ENCODE results near the gene PTCSC3.

The PTCSC3 gene

GRCh38 chr14:36086629-36087395 is 89.7 kb downstream of the PTCSC3 start:
- no peak for TF ChIP-seq FOXP2 (optimal IDR thresholded peaks at IDR 0.05; ENCODE audit: borderline replicate concordance, extremely low read depth, extremely low read length, insufficient read depth)
- no peak for TF ChIP-seq REST (IDR thresholded peaks at IDR 0.05; ENCODE audit: insufficient read depth in 1 of 2, low read depth in 2 of 2, low read length in 2 of 2)
- no peak for TF ChIP-seq POLR2AphosphoS5 (IDR thresholded peaks at IDR 0.05; ENCODE audit: low read depth, low read length)
- no peak for TF ChIP-seq TAF1 (IDR thresholded peaks at IDR 0.05; ENCODE audit: borderline replicate concordance, insufficient read depth, low read length)
- TF ChIP-seq SIN3A (IDR thresholded peaks at IDR 0.05; ENCODE audit: borderline replicate concordance, insufficient read depth, low read length) = no peak

- no peak for TF ChIP-seq POLR2AphosphoS5 (IDR thresholded peaks at IDR 0.05; ENCODE audit: low read depth, low read length)
These were observed 90.7 kb downstream of the PTCSC3 start for GRCh38 chr14:36085861-36086260.
